ENCODE measurements around the gene TSPAN6. TPM values are rescaled to one million over a fixed set of nuclear protein-coding genes. Genes with fewer than 3 reads are reported as not detected.

Gene TSPAN6
- total and polyA plus RNA-seq, 2 of the 4 experiments (the other 2 are of a cell fraction), result 16.1 to 20.1 TPM

- Histone ChIP-seq H3K4ac (ENCODE audit: low read depth, low read length) (no peak overlapping the region), H3K27ac (ENCODE audit: insufficient read depth, low read length) (no peak overlapping the region), H3K9me3 (ENCODE audit: control insufficient read depth, insufficient read depth, low read length) (no peaks in the 10 kb centered on the region), H3K4me3 (ENCODE audit: insufficient read depth, low read depth, low read length) (no peak overlapping the region), H2BK15ac (ENCODE audit: low read depth, low read length) (no peak overlapping the region), H3K23ac (ENCODE audit: low read depth, low read length) (no peak overlapping the region), H4K20me1 (ENCODE audit: insufficient read depth, low read length) (no peaks in the 10 kb centered on the region), H2BK120ac (ENCODE audit: low read depth, low read length) (no peak overlapping the region), H2BK20ac (ENCODE audit: low read depth, low read length) (no peak overlapping the region), H3K18ac (ENCODE audit: low read depth, low read length) (no peak overlapping the region), H2BK5ac (ENCODE audit: low read depth, low read length, poor library complexity, severe bottlenecking) (no peak overlapping the region), H3K4me1 (ENCODE audit: control insufficient read depth, insufficient read depth, low read length) (no peaks in the 10 kb centered on the region), H3K14ac (replicated peaks; ENCODE audit: low read depth, low read length) (no peak overlapping the region), H3K4me2 (ENCODE audit: low read depth, low read length) (no peak overlapping the region), H3K36me3 (ENCODE audit: control insufficient read depth, insufficient read depth, low read length) (no peaks in the 10 kb centered on the region), H4K5ac (ENCODE audit: low read depth, low read length) (no peak overlapping the region), H4K8ac (ENCODE audit: low read depth in 2 of 2, low read length in 2 of 2) (no peak overlapping the region), H2AK5ac (ENCODE audit: low read depth, low read length) (no peak overlapping the region), H2AFZ (replicated peaks; ENCODE audit: low read length, poor library complexity) (no peak overlapping the region), H3K9me1 (ENCODE audit: insufficient read depth, low read length) (no peaks in the 10 kb centered on the region), H3K27me3 (ENCODE audit: control insufficient read depth, insufficient read depth, low read length) (no peaks in the 10 kb centered on the region; the same call in 1 of the 2 replicates), H2AK9ac (replicated peaks; ENCODE audit: low read depth, low read length, poor library complexity) (no peak overlapping the region), H3K56ac (ENCODE audit: extremely low read depth, insufficient read depth, low read length) (no peak overlapping the region), H4K91ac (ENCODE audit: insufficient read depth, low read depth, low read length) (no peak overlapping the region), H3K9ac (ENCODE audit: low read depth, low read length) (no peak overlapping the region), H3K79me1 (ENCODE audit: low read depth in 1 of 2, low read length in 2 of 2) (no peaks in the 10 kb centered on the region)
- intact Hi-C loops (cut with micrococcal nuclease), result no loop called here
- ChIA-PET POLR2A (ENCODE audit: unreplicated experiment) (no interaction called here), CTCF (no interaction called here)
- dilution Hi-C loops (cut with HindIII; ENCODE audit: low sequenced_read_pairs, unreplicated experiment), result no loop called here
- 71% methylated on average over 1 of the region's 4 CpGs; no CpG with 5 or more reads in 1 of the 2 experiments for WGBS, 2 experiments (ENCODE audit: extremely low coverage in 2 of 2, insufficient read length in 1 of 2)
- no peak for DNase-seq
- in situ Hi-C loops (cut with MboI; ENCODE audit: low sequenced_read_pairs), result no loop called here
- no TSS peak for BruUV-seq (replicated peaks)
- TF ChIP-seq MXI1 (IDR thresholded peaks at IDR 0.05; ENCODE audit: borderline replicate concordance, low read depth, low read length), result no peak
- TF ChIP-seq, protein P1, sequence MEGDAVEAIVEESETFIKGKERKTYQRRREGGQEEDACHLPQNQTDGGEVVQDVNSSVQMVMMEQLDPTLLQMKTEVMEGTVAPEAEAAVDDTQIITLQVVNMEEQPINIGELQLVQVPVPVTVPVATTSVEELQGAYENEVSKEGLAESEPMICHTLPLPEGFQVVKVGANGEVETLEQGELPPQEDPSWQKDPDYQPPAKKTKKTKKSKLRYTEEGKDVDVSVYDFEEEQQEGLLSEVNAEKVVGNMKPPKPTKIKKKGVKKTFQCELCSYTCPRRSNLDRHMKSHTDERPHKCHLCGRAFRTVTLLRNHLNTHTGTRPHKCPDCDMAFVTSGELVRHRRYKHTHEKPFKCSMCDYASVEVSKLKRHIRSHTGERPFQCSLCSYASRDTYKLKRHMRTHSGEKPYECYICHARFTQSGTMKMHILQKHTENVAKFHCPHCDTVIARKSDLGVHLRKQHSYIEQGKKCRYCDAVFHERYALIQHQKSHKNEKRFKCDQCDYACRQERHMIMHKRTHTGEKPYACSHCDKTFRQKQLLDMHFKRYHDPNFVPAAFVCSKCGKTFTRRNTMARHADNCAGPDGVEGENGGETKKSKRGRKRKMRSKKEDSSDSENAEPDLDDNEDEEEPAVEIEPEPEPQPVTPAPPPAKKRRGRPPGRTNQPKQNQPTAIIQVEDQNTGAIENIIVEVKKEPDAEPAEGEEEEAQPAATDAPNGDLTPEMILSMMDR (conservative IDR thresholded peaks at IDR 0.05; ENCODE audit: low read depth, low read length), result no peak
- no peak for ATAC-seq (ENCODE audit: low read depth)
Observed at GRCh38 chrX:100623001-100623400, 13.6 kb downstream of the TSPAN6 start.

All from IMR-90 (cell line).